GM23338 (cell line): ENCODE measurements around the gene KLRG1. TPM values are rescaled to one million over a fixed set of nuclear protein-coding genes. Genes with fewer than 3 reads are reported as not detected.

Experiments
- ATAC-seq: fragments of 200-7000 bp; cut with Tn5 transposase; 3 replicates; pipeline ENCODE4 v1.9.1; 2020
- DNase-seq: peaks from one replicate; pipeline ENCODE4 v3.0.0-alpha.2; 2015; ENCODE audit warnings: low spot score
- H2AFZ ChIP-seq: fragments of 200-600 bp; sonication (generic); 2 replicates; pipeline ENCODE4 v1.8.0; 2016; ENCODE audit warnings: antibody characterized with exemption, mild to moderate bottlenecking, moderate library complexity
- H3F3A ChIP-seq: fragments of 200-600 bp; sonication (generic); replicated peaks from 2 replicates; pipeline ENCODE4 v1.8.0; 2017; ENCODE audit warnings: antibody characterized with exemption, mixed run types, low read depth
- H3K27ac ChIP-seq: fragments of 200-600 bp; sonication (generic); 2 replicates; pipeline ENCODE4 v1.6.1; 2016; ENCODE audit warnings: low read depth
- H3K27me3 ChIP-seq: fragments of 200-600 bp; sonication (generic); 2 replicates; pipeline ENCODE4 v1.8.0; 2016; ENCODE audit warnings: mild to moderate bottlenecking, mixed run types, moderate library complexity; ENCODE audit not compliant: insufficient read depth
- H3K36me3 ChIP-seq: fragments of 200-600 bp; sonication (generic); 2 replicates; pipeline ENCODE4 v1.8.0; 2016; ENCODE audit warnings: mild to moderate bottlenecking; ENCODE audit not compliant: insufficient read depth
- H3K4me1 ChIP-seq: fragments of 200-600 bp; sonication (generic); 2 replicates; pipeline ENCODE4 v1.8.0; 2016; ENCODE audit warnings: mild to moderate bottlenecking, moderate library complexity; ENCODE audit not compliant: insufficient read depth
- H3K4me2 ChIP-seq: fragments of 200-600 bp; sonication (generic); 2 replicates; pipeline ENCODE4 v1.7.1; 2017; ENCODE audit warnings: mixed run types
- H3K4me3 ChIP-seq: fragments of 200-600 bp; sonication (generic); 2 replicates; pipeline ENCODE4 v1.6.1; 2016; ENCODE audit warnings: mixed run types
- H3K79me2 ChIP-seq: fragments of 200-600 bp; sonication (generic); replicated peaks from 2 replicates; pipeline ENCODE4 v1.8.0; 2017; ENCODE audit warnings: mild to moderate bottlenecking; ENCODE audit not compliant: insufficient read depth
- H3K9me2 ChIP-seq: fragments of 200-600 bp; sonication (generic); 2 replicates; pipeline ENCODE4 v1.8.0; 2017; ENCODE audit not compliant: insufficient read depth
- H4K20me1 ChIP-seq: fragments of 200-600 bp; sonication (generic); replicated peaks from 2 replicates; pipeline ENCODE4 v1.8.0; 2017; ENCODE audit warnings: mild to moderate bottlenecking; ENCODE audit not compliant: insufficient read depth
- H3K27ac Mint-ChIP-seq: 2 replicates; pipeline ENCODE4 v1.8.0; 2020; ENCODE audit warnings: inconsistent platforms, mild to moderate bottlenecking, moderate library complexity, mixed read lengths
- H3K27me3 Mint-ChIP-seq: 3 replicates; pipeline ENCODE4 v1.8.0; 2022; ENCODE audit warnings: low read depth, mild to moderate bottlenecking, moderate library complexity, mixed read lengths, inconsistent platforms; ENCODE audit not compliant: insufficient read depth, poor library complexity
- H3K36me3 Mint-ChIP-seq: 3 replicates; pipeline ENCODE4 v1.8.0; 2021; ENCODE audit warnings: low read depth, mild to moderate bottlenecking, inconsistent platforms, moderate library complexity, mixed read lengths
- H3K4me1 Mint-ChIP-seq: 3 replicates; pipeline ENCODE4 v1.8.0; 2020; ENCODE audit warnings: mild to moderate bottlenecking, inconsistent platforms, mixed read lengths
- H3K4me3 Mint-ChIP-seq: 3 replicates; pipeline ENCODE4 v1.8.0; 2021; ENCODE audit warnings: moderate library complexity, mild to moderate bottlenecking, inconsistent platforms, mixed read lengths
- H3K9me3 Mint-ChIP-seq: 3 replicates; pipeline ENCODE4 v1.8.0; 2020; ENCODE audit warnings: moderate library complexity, mild to moderate bottlenecking, inconsistent platforms, mixed read lengths
- CTCF ChIP-seq, 2 experiments: fragments of 200-600 bp in 1 of 2; sonication (generic) in 1 of 2; conservative IDR thresholded peaks; 2 replicates each; pipeline versions ENCODE4 v1.5.1 to v1.6.1; 2016 to 2017; ENCODE audit warnings: antibody characterized with exemption in 2 of 2, low read depth in 2 of 2, mild to moderate bottlenecking in 2 of 2, moderate library complexity in 1 of 2
- EZH2 ChIP-seq: fragments of 200-600 bp; sonication (generic); IDR thresholded peaks from one replicate; pipeline ENCODE4 v1.8.0; 2017; ENCODE audit warnings: antibody characterized with exemption, mild to moderate bottlenecking, low read depth; ENCODE audit not compliant: unreplicated experiment
- EZH2phosphoT487 ChIP-seq: fragments of 200-600 bp; sonication (generic); IDR thresholded peaks from one replicate; pipeline ENCODE4 v1.8.1; 2018; ENCODE audit warnings: antibody characterized with exemption; ENCODE audit not compliant: unreplicated experiment
- NANOG ChIP-seq: IDR thresholded peaks from 2 replicates; pipeline ENCODE4 v1.6.1; 2016; ENCODE audit warnings: antibody characterized with exemption, borderline replicate concordance
- POLR2AphosphoS5 ChIP-seq: IDR thresholded peaks from 2 replicates; pipeline ENCODE4 v1.6.1; 2016; ENCODE audit warnings: antibody characterized with exemption, low read depth
- STAT1 ChIP-seq: IDR thresholded peaks from one replicate; pipeline ENCODE4 v1.6.1; 2016; ENCODE audit warnings: antibody characterized with exemption; ENCODE audit not compliant: unreplicated experiment
- ZNF114 ChIP-seq: fragments of 250-450 bp; sonication (Bioruptor Pico); IDR thresholded peaks from 2 replicates; pipeline ENCODE4 v1.5.0; 2020; ENCODE audit warnings: mild to moderate bottlenecking, moderate library complexity
- ZNF462 ChIP-seq: fragments of 250-450 bp; sonication (Bioruptor Pico); IDR thresholded peaks from 2 replicates; pipeline ENCODE4 v1.5.0; 2020; ENCODE audit warnings: mild to moderate bottlenecking, moderate library complexity
- polyA plus RNA-seq: library from polyadenylated mRNA; unstranded; fragments of >200 nt; fragmentation: Nextera tagmentation; extraction: Ambion mirVana; gene quantifications from 2 replicates; pipeline ENCODE4 v1.2.1, GENCODE V29; 2016
- total RNA-seq: library from RNA; depleted of rRNA; stranded (reverse); fragments of >200 nt; shearing (Covaris generic); gene quantifications from 2 replicates; pipeline ENCODE4 v1.2.3, GENCODE V29; 2014
- TF ChIP-seq, protein P1 (sequence below): IDR thresholded peaks from 2 replicates; pipeline ENCODE4 v1.6.1; 2016; ENCODE audit warnings: antibody characterized with exemption
- TF ChIP-seq, protein P2 (sequence below): IDR thresholded peaks from one replicate; pipeline ENCODE4 v1.6.1; 2018; ENCODE audit warnings: antibody characterized with exemption; ENCODE audit not compliant: unreplicated experiment

Gene KLRG1
- total and polyA plus RNA-seq, 2 experiments from 2014 or later: 5.1 to 7.9 TPM

DNA sequence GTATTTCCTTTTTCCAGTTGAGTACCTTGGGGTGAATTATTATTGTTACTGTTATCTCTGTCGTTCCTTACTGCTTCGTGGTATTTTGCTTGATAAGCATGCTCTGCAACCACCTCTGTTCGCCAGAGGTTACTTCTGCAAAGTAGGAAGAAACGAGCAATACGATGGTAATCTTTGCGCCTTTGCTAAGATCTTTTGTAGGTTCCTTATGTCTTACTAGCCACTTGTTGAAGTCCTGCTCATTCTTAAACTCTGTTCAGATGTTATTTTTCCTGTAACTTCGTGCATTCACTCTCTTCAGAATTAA lies 39.2 kb upstream of the KLRG1 start:
- H3F3A ChIP-seq: peaks cover 17% of the 10 kb centered on the region
- Mint-ChIP-seq H3K9me3 (peaks cover 34% of the 10 kb centered on the region), H3K27me3 (peaks cover 3% of the 10 kb centered on the region), H3K36me3 (peaks cover 47% of the 10 kb centered on the region), H3K4me3 (peak overlapping the region; percentile 91), H3K4me1 (peaks cover 12% of the 10 kb centered on the region), H3K27ac (peak overlapping the region; percentile 85)
- H3K9me2 ChIP-seq: no peaks in the 10 kb centered on the region
- H3K27ac ChIP-seq: peak overlapping the region; percentile 97
- peaks cover 28% of the 10 kb centered on the region for H4K20me1 ChIP-seq
- peaks cover 12% of the 10 kb centered on the region; the same call in 1 of the 2 replicates for H3K4me1 ChIP-seq
- no peaks in the 10 kb centered on the region for H3K27me3 ChIP-seq
- TF ChIP-seq CTCF (conservative IDR thresholded peaks at IDR 0.05; ENCODE audit: low read depth in 2 of 2) (no peak), STAT1 (no peak), EZH2 (no peak), ZNF114 (CRISPR knock-in tag) (no peak), EZH2phosphoT487 (no peak), NANOG (no peak), POLR2AphosphoS5 (no peak), ZNF462 (CRISPR knock-in tag) (no peak)
- TF ChIP-seq, protein P1, sequence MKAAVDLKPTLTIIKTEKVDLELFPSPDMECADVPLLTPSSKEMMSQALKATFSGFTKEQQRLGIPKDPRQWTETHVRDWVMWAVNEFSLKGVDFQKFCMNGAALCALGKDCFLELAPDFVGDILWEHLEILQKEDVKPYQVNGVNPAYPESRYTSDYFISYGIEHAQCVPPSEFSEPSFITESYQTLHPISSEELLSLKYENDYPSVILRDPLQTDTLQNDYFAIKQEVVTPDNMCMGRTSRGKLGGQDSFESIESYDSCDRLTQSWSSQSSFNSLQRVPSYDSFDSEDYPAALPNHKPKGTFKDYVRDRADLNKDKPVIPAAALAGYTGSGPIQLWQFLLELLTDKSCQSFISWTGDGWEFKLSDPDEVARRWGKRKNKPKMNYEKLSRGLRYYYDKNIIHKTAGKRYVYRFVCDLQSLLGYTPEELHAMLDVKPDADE: no peak
- TF ChIP-seq, protein P2, sequence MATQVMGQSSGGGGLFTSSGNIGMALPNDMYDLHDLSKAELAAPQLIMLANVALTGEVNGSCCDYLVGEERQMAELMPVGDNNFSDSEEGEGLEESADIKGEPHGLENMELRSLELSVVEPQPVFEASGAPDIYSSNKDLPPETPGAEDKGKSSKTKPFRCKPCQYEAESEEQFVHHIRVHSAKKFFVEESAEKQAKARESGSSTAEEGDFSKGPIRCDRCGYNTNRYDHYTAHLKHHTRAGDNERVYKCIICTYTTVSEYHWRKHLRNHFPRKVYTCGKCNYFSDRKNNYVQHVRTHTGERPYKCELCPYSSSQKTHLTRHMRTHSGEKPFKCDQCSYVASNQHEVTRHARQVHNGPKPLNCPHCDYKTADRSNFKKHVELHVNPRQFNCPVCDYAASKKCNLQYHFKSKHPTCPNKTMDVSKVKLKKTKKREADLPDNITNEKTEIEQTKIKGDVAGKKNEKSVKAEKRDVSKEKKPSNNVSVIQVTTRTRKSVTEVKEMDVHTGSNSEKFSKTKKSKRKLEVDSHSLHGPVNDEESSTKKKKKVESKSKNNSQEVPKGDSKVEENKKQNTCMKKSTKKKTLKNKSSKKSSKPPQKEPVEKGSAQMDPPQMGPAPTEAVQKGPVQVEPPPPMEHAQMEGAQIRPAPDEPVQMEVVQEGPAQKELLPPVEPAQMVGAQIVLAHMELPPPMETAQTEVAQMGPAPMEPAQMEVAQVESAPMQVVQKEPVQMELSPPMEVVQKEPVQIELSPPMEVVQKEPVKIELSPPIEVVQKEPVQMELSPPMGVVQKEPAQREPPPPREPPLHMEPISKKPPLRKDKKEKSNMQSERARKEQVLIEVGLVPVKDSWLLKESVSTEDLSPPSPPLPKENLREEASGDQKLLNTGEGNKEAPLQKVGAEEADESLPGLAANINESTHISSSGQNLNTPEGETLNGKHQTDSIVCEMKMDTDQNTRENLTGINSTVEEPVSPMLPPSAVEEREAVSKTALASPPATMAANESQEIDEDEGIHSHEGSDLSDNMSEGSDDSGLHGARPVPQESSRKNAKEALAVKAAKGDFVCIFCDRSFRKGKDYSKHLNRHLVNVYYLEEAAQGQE: no peak
- peak overlapping the region; percentile 86 for H3K4me3 ChIP-seq
- H2AFZ ChIP-seq: peak overlapping the region; percentile 86
- H3K36me3 ChIP-seq: peaks cover 20% of the 10 kb centered on the region; the same call in 1 of the 2 replicates
- peaks cover 43% of the 10 kb centered on the region for H3K79me2 ChIP-seq
- ATAC-seq (peak; percentile 6), DNase-seq (no peak)
- peak overlapping the region; percentile 95 for H3K4me2 ChIP-seq
